Naive thymus-derived CD8-positive, alpha-beta T cell (primary cell): ENCODE measurements around the gene NUCB1. TPM values are rescaled to one million over a fixed set of nuclear protein-coding genes. Genes with fewer than 3 reads are reported as not detected.
"Not testable (repeated sequence)": the region's sequence is repeated elsewhere in the genome, so short reads cannot be mapped to it uniquely, and the experiment has no call there.

Source experiments
- ATAC-seq, 2 donors: fragments of 150-1000 bp; cut with Tn5 transposase in 1 of 2; sonication (Bioruptor Pico), chemical (Tn5 transposase) in 1 of 2; 1 replicate in 1 of 2; 2 replicates in 1 of 2; pipeline ENCODE4 v1.10.0; 2021; ENCODE audit warnings: mild to moderate bottlenecking in 2 of 2, moderate library complexity in 2 of 2
- POLR2A ChIA-PET: fragments of 350-600 bp; sonication (Branson Sonifier 250); formaldehyde crosslinking; loops from one replicate; lab custom pipeline; 2021; ENCODE audit warnings: antibody characterized with exemption; lab: Charles Lee
- DNase-seq, 10 donors: peaks; one replicate each; pipeline versions ENCODE4 v3.0.0 to v3.0.0-alpha.2; 2020 to 2022
- H3K27ac Mint-ChIP-seq, 10 donors: one replicate each; pipeline ENCODE4 v1.8.0; 2020 to 2022; ENCODE audit warnings: mild to moderate bottlenecking in 10 of 10, mixed read lengths in 10 of 10, moderate library complexity in 4 of 10, inconsistent platforms in 1 of 10
- H3K27me3 Mint-ChIP-seq, 5 donors: one replicate each; pipeline ENCODE4 v1.8.0; 2021 to 2022; ENCODE audit warnings: mixed read lengths in 5 of 5
- H3K36me3 Mint-ChIP-seq, 3 donors: one replicate each; pipeline ENCODE4 v1.8.0; 2020 to 2022; ENCODE audit warnings: mixed read lengths in 3 of 3, mild to moderate bottlenecking in 2 of 3, inconsistent platforms in 1 of 3
- H3K4me1 Mint-ChIP-seq, 4 donors: one replicate each; pipeline ENCODE4 v1.8.0; 2021 to 2022; ENCODE audit warnings: mixed read lengths in 4 of 4
- H3K4me3 Mint-ChIP-seq, 10 donors: one replicate each; pipeline ENCODE4 v1.8.0; 2020 to 2022; ENCODE audit warnings: mild to moderate bottlenecking in 10 of 10, mixed read lengths in 10 of 10, moderate library complexity in 6 of 10, inconsistent platforms in 1 of 10
- H3K9me3 Mint-ChIP-seq, 9 donors: one replicate each; pipeline ENCODE4 v1.8.0; 2020 to 2022; ENCODE audit warnings: mixed read lengths in 9 of 9, mild to moderate bottlenecking in 3 of 9, inconsistent platforms in 1 of 9, moderate library complexity in 1 of 9
- polyA plus RNA-seq, 3 donors: library from polyadenylated mRNA; unstranded; fragments of 300-500 nt; fragmentation: Illumina TruSeq; gene quantifications; one replicate each; pipeline ENCODE4 v1.2.3, GENCODE V29; 2021
- total RNA-seq, 8 experiments: library from RNA in 2 of 8; stranded (reverse) in 2 of 8; gene quantifications; one replicate each; pipeline ENCODE4 v1.2.3 and lab custom pipeline; 2021 to 2026

NUCB1 gene
- total and polyA plus RNA-seq, 5 experiments from 2014 or later: 48.6 to 119 (median 106) TPM

DNA sequence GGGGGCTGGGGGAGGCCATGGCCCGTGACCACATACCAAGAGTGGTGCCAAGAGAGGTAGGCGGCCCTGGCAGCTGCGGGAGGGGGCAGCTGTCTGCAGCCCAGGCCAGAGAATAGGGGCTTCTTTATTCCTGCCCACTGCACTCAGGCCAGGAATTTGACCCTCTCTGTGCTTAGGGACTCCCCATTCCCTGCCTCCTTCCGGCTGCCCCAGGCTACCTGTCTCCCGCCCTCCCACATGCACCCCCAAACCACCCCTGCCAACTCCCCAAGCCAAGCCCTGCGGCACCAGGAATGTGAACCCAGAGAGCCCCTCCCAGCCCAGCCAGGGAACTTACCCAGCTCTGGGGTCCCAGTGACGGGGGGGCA, 32.4 kb upstream of the NUCB1 start:
- H3K4me3 Mint-ChIP-seq: no peak overlapping the region
- DNase-seq (no peak), ATAC-seq (no peak)
- H3K9me3 Mint-ChIP-seq: no peaks in the 10 kb centered on the region
- H3K27ac Mint-ChIP-seq: peak overlapping the region in 2 of 10 donors; percentile 56 to 59
- POLR2A ChIA-PET: no interaction called here
- peaks cover 0 to 3% (median 0%) of the 10 kb centered on the region in 3 donors for H3K36me3 Mint-ChIP-seq
- peaks cover 0 to 5% (median 0%) of the 10 kb centered on the region in 5 donors for H3K27me3 Mint-ChIP-seq
- H3K4me1 Mint-ChIP-seq: peaks cover 6 to 9% (median 7%) of the 10 kb centered on the region in 4 donors

GRCh38 chr19:48868114-48868886, 31.8 kb upstream of the NUCB1 start, which contains the start of gene PLEKHA4:
TSS of gene PLEKHA4 (minus strand) at chr19:48868617. CDS start at chr19:48867620, 997 bp downstream.
- Mint-ChIP-seq H3K27ac (peak within 1 kb of the TSS in 6 of 10 donors; percentile 6 to 59 (median 26)), H3K27me3 (peaks cover 0 to 5% (median 0%) of the 10 kb centered on the region in 5 donors), H3K9me3 (no peaks in the 10 kb centered on the region), H3K4me1 (peaks cover 10 to 14% (median 12%) of the 10 kb centered on the region in 4 donors), H3K36me3 (peaks cover 0 to 6% (median 1%) of the 10 kb centered on the region in 3 donors), H3K4me3 (no peak within 1 kb of the TSS)
- ATAC-seq (no peak), DNase-seq (no peak)
- POLR2A ChIA-PET: no interaction called here

- ATAC-seq (no peak), DNase-seq (no peak)
- Mint-ChIP-seq H3K27ac (peak overlapping the region in 2 of 10 donors; percentile 21 to 39), H3K4me1 (peaks cover 27 to 30% (median 28%) of the 10 kb centered on the region in 4 donors), H3K9me3 (no peaks in the 10 kb centered on the region), H3K4me3 (no peak overlapping the region), H3K27me3 (peaks cover 0 to 5% (median 0%) of the 10 kb centered on the region in 5 donors), H3K36me3 (peaks cover 0 to 21% (median 7%) of the 10 kb centered on the region in 3 donors)
- POLR2A ChIA-PET: interaction anchor here (0.7 to 1.7 kb wide), 2 partner anchors 95 to 778 kb away, joined by 9 to 10 read pairs; partner anchors contain the start of gene FTL
Observed at GRCh38 chr19:48870048-48870447, 30.1 kb upstream of the NUCB1 start.

DNA sequence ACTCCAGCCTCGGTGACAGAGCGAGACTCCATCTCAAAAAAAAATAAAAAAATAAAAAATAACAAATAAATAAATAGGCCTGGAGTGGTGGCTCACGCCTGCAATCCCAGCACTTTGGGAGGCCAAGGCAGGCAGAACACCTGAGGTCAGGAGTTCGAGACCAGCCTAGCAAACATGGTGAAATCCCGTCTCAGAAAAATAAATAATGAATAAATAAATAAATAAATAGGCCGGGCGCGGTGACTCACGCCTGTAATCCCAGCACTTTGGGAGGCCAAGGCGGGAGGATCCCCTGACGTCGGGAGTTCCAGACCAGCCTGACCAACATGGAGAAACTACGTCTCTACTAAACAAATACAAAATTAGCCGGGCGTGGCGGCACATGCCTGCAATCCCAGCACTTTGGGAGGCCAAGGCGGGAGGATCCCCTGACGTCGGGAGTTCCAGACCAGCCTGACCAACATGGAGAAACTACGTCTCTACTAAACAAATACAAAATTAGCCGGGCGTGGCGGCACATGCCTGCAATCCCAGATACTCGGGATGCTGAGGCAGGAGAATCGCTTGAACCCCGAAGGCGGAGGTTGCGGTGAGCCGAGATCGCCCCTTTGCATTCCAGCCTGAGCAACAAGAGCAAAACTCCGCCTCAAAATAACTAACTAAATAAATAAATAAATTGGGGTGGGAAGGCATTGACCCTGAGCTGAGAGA, 28.5 kb upstream of the NUCB1 start:
- POLR2A ChIA-PET: interaction anchor here (0.5 to 3.5 kb wide), 10 partner anchors 10 to 599 kb away, joined by 3 to 28 read pairs (median 5); partner anchors contain the start of gene FTL
- not testable (repeated sequence) for DNase-seq, H3K27me3 Mint-ChIP-seq, ATAC-seq, H3K9me3 Mint-ChIP-seq
- H3K27ac Mint-ChIP-seq: peak overlapping the region in 9 of 10 donors; percentile 94 to 100 (median 100)
- H3K36me3 Mint-ChIP-seq: peaks cover 0 to 35% (median 7%) of the 10 kb centered on the region in 3 donors
- H3K4me1 Mint-ChIP-seq: peaks cover 29 to 45% (median 40%) of the 10 kb centered on the region in 4 donors
- H3K4me3 Mint-ChIP-seq: peak overlapping the region; percentile 95 to 100 (median 98)

GRCh38 chr19:48872182-48872883, 27.8 kb upstream of the NUCB1 start, which contains the start of gene PPP1R15A:
TSS of gene PPP1R15A (plus strand) at chr19:48872421. CDS start at chr19:48873234, 813 bp downstream.
- peaks cover 0 to 5% (median 0%) of the 10 kb centered on the region in 5 donors for H3K27me3 Mint-ChIP-seq
- ATAC-seq: peak; percentile 35 to 42
- H3K36me3 Mint-ChIP-seq: peaks cover 0 to 39% (median 7%) of the 10 kb centered on the region in 3 donors
- H3K4me3 Mint-ChIP-seq: peak within 1 kb of the TSS; percentile 95 to 100 (median 98)
- H3K9me3 Mint-ChIP-seq: no peaks in the 10 kb centered on the region
- POLR2A ChIA-PET: interaction anchor here (0.5 to 3.5 kb wide), 11 partner anchors 9 to 99 kb away, joined by 3 to 28 read pairs (median 5); partner anchors contain the start of genes FTL and NUCB1
- peak within 1 kb of the TSS; percentile 94 to 100 (median 100) for H3K27ac Mint-ChIP-seq
- peak; percentile 88 to 100 (median 98) for DNase-seq
- peaks cover 29 to 45% (median 41%) of the 10 kb centered on the region in 4 donors for H3K4me1 Mint-ChIP-seq

- H3K27ac Mint-ChIP-seq: peak overlapping the region; percentile 94 to 100 (median 100)
- no peaks in the 10 kb centered on the region for H3K9me3 Mint-ChIP-seq
- peaks cover 0 to 5% (median 0%) of the 10 kb centered on the region in 5 donors for H3K27me3 Mint-ChIP-seq
- peak; percentile 40 to 52 for ATAC-seq
- peaks cover 31 to 46% (median 42%) of the 10 kb centered on the region in 4 donors for H3K4me1 Mint-ChIP-seq
- H3K4me3 Mint-ChIP-seq: peak overlapping the region; percentile 95 to 100 (median 98)
- POLR2A ChIA-PET: interaction anchor here (0.7 to 3.5 kb wide), 11 partner anchors 14 to 98 kb away, joined by 3 to 28 read pairs (median 5); partner anchors contain the start of genes FTL and NUCB1
- DNase-seq: peak; percentile 54 to 93 (median 82)
- peaks cover 0 to 45% (median 7%) of the 10 kb centered on the region in 3 donors for H3K36me3 Mint-ChIP-seq
Observed at GRCh38 chr19:48872884-48873475, 27.1 kb upstream of the NUCB1 start.

- Mint-ChIP-seq H3K27ac (peak overlapping the region; percentile 94 to 100 (median 100)), H3K27me3 (peaks cover 0 to 5% (median 0%) of the 10 kb centered on the region in 5 donors), H3K4me1 (peaks cover 29 to 47% (median 42%) of the 10 kb centered on the region in 4 donors), H3K4me3 (peak overlapping the region; percentile 95 to 100 (median 98)), H3K36me3 (peaks cover 0 to 50% (median 7%) of the 10 kb centered on the region in 3 donors), H3K9me3 (no peaks in the 10 kb centered on the region)
- POLR2A ChIA-PET: interaction anchor here (0.6 to 3.5 kb wide), 13 partner anchors 13 to 443 kb away, joined by 3 to 28 read pairs (median 5); partner anchors contain the start of genes FTL and NUCB1
- DNase-seq (peak in 3 of 10 donors; percentile 36 to 47 (median 39)), ATAC-seq (no peak)
Observed at GRCh38 chr19:48873476-48874302, 26.4 kb upstream of the NUCB1 start.

- peaks cover 29 to 48% (median 43%) of the 10 kb centered on the region in 4 donors for H3K4me1 Mint-ChIP-seq
- H3K4me3 Mint-ChIP-seq: peak overlapping the region; percentile 62 to 100 (median 98)
- ATAC-seq: peak; percentile 0 to 2
- no peaks in the 10 kb centered on the region for H3K9me3 Mint-ChIP-seq
- peaks cover 0 to 5% (median 0%) of the 10 kb centered on the region in 5 donors for H3K27me3 Mint-ChIP-seq
- H3K27ac Mint-ChIP-seq: peak overlapping the region; percentile 94 to 100 (median 100)
- peak in 4 of 10 donors; percentile 37 to 57 (median 44) for DNase-seq
- H3K36me3 Mint-ChIP-seq: peaks cover 0 to 50% (median 7%) of the 10 kb centered on the region in 3 donors
- POLR2A ChIA-PET: interaction anchor here (0.5 to 3.5 kb wide), 11 partner anchors 12 to 442 kb away, joined by 3 to 28 read pairs (median 5); partner anchors contain the start of genes FTL and NUCB1
Observed at GRCh38 chr19:48874303-48875135, 25.6 kb upstream of the NUCB1 start.

DNA sequence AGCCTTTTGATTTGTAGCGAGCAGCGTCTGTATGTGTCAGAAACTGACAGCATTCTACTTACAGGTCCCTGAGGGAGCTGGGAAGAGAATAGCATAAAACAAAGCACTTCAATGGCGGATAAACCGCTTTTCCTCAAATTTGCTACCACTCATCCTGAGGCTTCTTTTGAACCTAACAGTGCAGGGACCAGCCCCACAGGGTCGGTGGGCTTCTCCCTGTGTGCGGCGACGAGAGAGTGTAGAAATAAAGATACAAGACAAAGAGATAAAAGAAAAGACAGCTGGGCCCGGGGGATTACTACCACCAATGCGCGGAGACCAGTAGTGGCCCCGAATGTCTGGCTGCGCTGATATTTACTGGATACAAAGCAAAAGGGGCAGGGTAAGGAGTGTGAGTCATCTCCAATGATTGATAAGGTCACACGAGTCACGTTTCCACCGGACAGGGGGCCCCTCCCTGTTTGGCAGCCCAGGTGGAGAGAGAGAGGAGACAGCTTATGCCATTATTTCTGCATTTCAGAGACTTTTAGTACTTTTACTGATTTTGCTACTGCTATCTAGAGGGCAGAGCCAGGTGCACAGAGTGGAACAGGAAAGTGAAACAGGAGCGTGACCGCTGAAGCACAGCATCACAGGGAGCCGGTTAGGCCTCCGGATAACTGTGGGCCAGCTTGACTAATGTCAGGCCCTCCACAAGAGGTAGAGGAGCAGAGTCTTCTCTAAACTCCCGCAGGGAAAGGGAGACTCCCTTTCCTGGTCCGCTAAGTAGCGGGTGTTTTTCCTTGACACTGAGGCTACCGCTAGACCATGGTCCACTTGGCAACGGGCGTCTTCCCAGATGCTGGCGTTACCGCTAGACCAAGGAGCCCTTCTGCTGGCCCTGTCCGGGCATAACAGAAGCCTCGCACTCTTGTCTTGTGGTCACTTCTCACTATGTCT, 23.8 kb upstream of the NUCB1 start:
- Mint-ChIP-seq H3K4me1 (peaks cover 29 to 48% (median 43%) of the 10 kb centered on the region in 4 donors), H3K27ac (peak overlapping the region; percentile 7 to 100 (median 99)), H3K4me3 (peak overlapping the region in 9 of 10 donors; percentile 8 to 100 (median 64)), H3K36me3 (peaks cover 0 to 52% (median 7%) of the 10 kb centered on the region in 3 donors)
- ATAC-seq, H3K27me3 Mint-ChIP-seq, H3K9me3 Mint-ChIP-seq: not testable (repeated sequence)
- POLR2A ChIA-PET: interaction anchor here (2.0 to 2.4 kb wide), 3 partner anchors 21 to 78 kb away, joined by 9 to 10 read pairs (median 9); partner anchors contain the start of genes BAX and NUCB1
- peak in 4 of 10 donors; percentile 22 to 74 (median 50) for DNase-seq
